CD4-positive, alpha-beta T cell (primary cell): Measurements from ENCODE around the gene LRRC15. TPM values are rescaled to one million over a fixed set of nuclear protein-coding genes. Genes with fewer than 3 reads are reported as not detected.

Experiments
- ATAC-seq: fragments of 200-7000 bp; cut with Tn5 transposase; one replicate; pipeline ENCODE4 v1.10.0; 2022; ENCODE audit warnings: mild to moderate bottlenecking; ENCODE audit not compliant: poor library complexity
- CTCF ChIA-PET: fragments of 350-600 bp; sonication (Branson Sonifier 250); formaldehyde crosslinking; loops from one replicate; lab custom pipeline; 2021; ENCODE audit warnings: antibody characterized with exemption, inconsistent platforms; lab: Charles Lee
- POLR2A ChIA-PET: fragments of 350-600 bp; sonication (Branson Sonifier 250); formaldehyde crosslinking; loops from one replicate; lab custom pipeline; 2021; ENCODE audit warnings: antibody characterized with exemption, inconsistent platforms; lab: Charles Lee
- DNase-seq, 14 experiments: peaks; one replicate each; pipeline ENCODE4 v3.0.0-alpha.2; 2013 to 2020; ENCODE audit warnings: mixed read lengths in 2 of 14
- H3K27ac ChIP-seq, 2 donors: one replicate each; pipeline versions ENCODE4 v1.5.1 to v1.7.0; 2013; ENCODE audit warnings: low read length in 2 of 2, low read depth in 1 of 2, mild to moderate bottlenecking in 1 of 2
- H3K27me3 ChIP-seq, 2 experiments: 1 replicate in 1 of 2; 2 replicates in 1 of 2; pipeline versions ENCODE4 v1.6.1 to v1.7.0; 2013; ENCODE audit warnings: low read length in 2 of 2, control low read depth in 1 of 2, mild to moderate bottlenecking in 1 of 2, moderate library complexity in 1 of 2; ENCODE audit not compliant: insufficient read depth in 2 of 2, control insufficient read depth in 1 of 2
- H3K36me3 ChIP-seq: one replicate; pipeline ENCODE4 v1.6.1; 2013; ENCODE audit warnings: low read length, control low read depth; ENCODE audit not compliant: insufficient read depth
- H3K4me1 ChIP-seq: one replicate; pipeline ENCODE4 v1.6.1; 2013; ENCODE audit warnings: low read length, control low read depth; ENCODE audit not compliant: insufficient read depth
- H3K4me3 ChIP-seq: one replicate; pipeline ENCODE4 v1.5.1; 2013; ENCODE audit warnings: mild to moderate bottlenecking, low read length, moderate library complexity
- H3K9me3 ChIP-seq, 2 experiments: 1 replicate in 1 of 2; 2 replicates in 1 of 2; pipeline versions ENCODE4 v1.6.1 to v1.7.0; 2013; ENCODE audit warnings: low read length in 2 of 2, mild to moderate bottlenecking in 2 of 2, control low read depth in 1 of 2, moderate library complexity in 1 of 2; ENCODE audit not compliant: control insufficient read depth in 1 of 2, insufficient read depth in 1 of 2
- H3K27ac Mint-ChIP-seq: one replicate; pipeline ENCODE4 v1.8.0; 2020; ENCODE audit warnings: mixed read lengths
- H3K27me3 Mint-ChIP-seq: one replicate; pipeline ENCODE4 v1.8.0; 2021; ENCODE audit warnings: mixed read lengths
- H3K36me3 Mint-ChIP-seq: one replicate; pipeline ENCODE4 v1.8.0; 2021; ENCODE audit warnings: low read depth, mixed read lengths
- H3K4me1 Mint-ChIP-seq: one replicate; pipeline ENCODE4 v1.8.0; 2021; ENCODE audit warnings: low read depth, mixed read lengths
- H3K4me3 Mint-ChIP-seq: one replicate; pipeline ENCODE4 v1.8.0; 2020; ENCODE audit warnings: mild to moderate bottlenecking, mixed read lengths
- H3K9me3 Mint-ChIP-seq: one replicate; pipeline ENCODE4 v1.8.0; 2020; ENCODE audit warnings: mixed read lengths
- intact Hi-C, 2 experiments: fragments of 100-400 bp; cut with DNase I in 1 of 2; cut with micrococcal nuclease in 1 of 2; formaldehyde crosslinking; loops; one replicate each; pipeline versions ENCODE4 v1.15.1 to v1.9.0; 2023 to 2025; cut with DNase I, micrococcal nuclease
- total RNA-seq, 174 experiments: library from RNA in 2 of 174; stranded (reverse) in 2 of 174; gene quantifications; one replicate each; pipeline ENCODE4 v1.2.3 and lab custom pipeline; 2021 to 2026
- TF ChIP-seq, protein P1 (sequence below): fragments of 200-600 bp; IDR thresholded peaks from one replicate; pipeline ENCODE4 v1.8.0; 2022; ENCODE audit warnings: antibody characterized with exemption, mild to moderate bottlenecking

Gene LRRC15
- total RNA-seq, 2 experiments from 2014 or later: not detected

- no peak overlapping the region for H3K4me3 Mint-ChIP-seq
- no peak for ATAC-seq
- no peaks in the 10 kb centered on the region for H3K36me3 ChIP-seq
These were observed 17.5 kb downstream of the LRRC15 start for GRCh38 chr3:194351952-194352536.

DNA sequence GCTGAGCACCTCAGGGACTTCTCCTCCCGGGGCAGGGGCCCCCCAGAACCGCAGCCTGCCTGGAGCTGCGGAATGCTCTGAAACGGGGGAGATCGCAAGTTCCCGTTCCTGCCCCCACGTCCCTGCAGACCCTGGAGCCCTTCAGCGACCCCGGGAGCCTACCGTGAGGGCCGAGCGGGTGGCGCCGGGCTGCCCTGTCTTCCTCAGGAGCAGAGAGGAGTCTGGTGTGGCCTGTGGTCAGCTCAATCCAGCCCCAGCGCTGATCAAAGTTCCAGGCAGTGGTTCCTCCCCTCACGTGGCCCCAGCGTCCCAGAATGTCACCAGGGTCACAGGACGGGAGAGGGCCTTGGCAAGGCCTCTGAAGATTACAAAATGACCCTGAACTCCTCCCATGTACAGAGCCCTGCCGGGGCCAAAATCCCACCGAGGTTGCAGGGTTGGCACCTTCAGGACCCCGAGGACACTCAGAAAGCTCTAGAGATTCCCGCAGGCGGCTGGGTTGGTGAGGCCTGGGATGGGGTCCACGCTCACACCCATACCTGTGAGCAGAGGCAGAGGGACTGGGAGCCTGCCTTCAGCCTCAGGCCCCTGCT is 18.4 kb downstream of the LRRC15 start, which contains the start of gene CPN2:
Gene CPN2, minus strand, starts transcription at position 249 of the 593 bp plus-strand sequence. CDS start 8,626 bp downstream, outside the sequence.
- H3K36me3 Mint-ChIP-seq: no peaks in the 10 kb centered on the region
- DNase-seq (no peak), ATAC-seq (no peak)
- no peak within 1 kb of the TSS for H3K27ac ChIP-seq
- no peak within 1 kb of the TSS for H3K4me3 Mint-ChIP-seq
- ChIA-PET CTCF (no interaction called here), POLR2A (no interaction called here)
- H3K9me3 Mint-ChIP-seq: no peaks in the 10 kb centered on the region
- no peaks in the 10 kb centered on the region for H3K4me1 ChIP-seq
- intact Hi-C loops: no loop called here
- H3K27ac Mint-ChIP-seq: no peak within 1 kb of the TSS
- TF ChIP-seq, protein P1, sequence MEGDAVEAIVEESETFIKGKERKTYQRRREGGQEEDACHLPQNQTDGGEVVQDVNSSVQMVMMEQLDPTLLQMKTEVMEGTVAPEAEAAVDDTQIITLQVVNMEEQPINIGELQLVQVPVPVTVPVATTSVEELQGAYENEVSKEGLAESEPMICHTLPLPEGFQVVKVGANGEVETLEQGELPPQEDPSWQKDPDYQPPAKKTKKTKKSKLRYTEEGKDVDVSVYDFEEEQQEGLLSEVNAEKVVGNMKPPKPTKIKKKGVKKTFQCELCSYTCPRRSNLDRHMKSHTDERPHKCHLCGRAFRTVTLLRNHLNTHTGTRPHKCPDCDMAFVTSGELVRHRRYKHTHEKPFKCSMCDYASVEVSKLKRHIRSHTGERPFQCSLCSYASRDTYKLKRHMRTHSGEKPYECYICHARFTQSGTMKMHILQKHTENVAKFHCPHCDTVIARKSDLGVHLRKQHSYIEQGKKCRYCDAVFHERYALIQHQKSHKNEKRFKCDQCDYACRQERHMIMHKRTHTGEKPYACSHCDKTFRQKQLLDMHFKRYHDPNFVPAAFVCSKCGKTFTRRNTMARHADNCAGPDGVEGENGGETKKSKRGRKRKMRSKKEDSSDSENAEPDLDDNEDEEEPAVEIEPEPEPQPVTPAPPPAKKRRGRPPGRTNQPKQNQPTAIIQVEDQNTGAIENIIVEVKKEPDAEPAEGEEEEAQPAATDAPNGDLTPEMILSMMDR: no peak
- H3K27me3 ChIP-seq: no peaks in the 10 kb centered on the region
- H3K36me3 ChIP-seq: no peaks in the 10 kb centered on the region
- H3K4me3 ChIP-seq: no peak within 1 kb of the TSS
- H3K4me1 Mint-ChIP-seq: no peaks in the 10 kb centered on the region
- H3K9me3 ChIP-seq: no peaks in the 10 kb centered on the region
- no peaks in the 10 kb centered on the region for H3K27me3 Mint-ChIP-seq

More at GRCh38 chr3:194351952-194352536, 17.5 kb downstream of the LRRC15 start:
- POLR2A ChIA-PET: no interaction called here
- no peaks in the 10 kb centered on the region for H3K27me3 ChIP-seq
- Mint-ChIP-seq H3K4me1 (no peaks in the 10 kb centered on the region), H3K27ac (no peak overlapping the region), H3K36me3 (no peaks in the 10 kb centered on the region), H3K9me3 (no peaks in the 10 kb centered on the region), H3K27me3 (no peaks in the 10 kb centered on the region)
- TF ChIP-seq, protein P1: no peak
- intact Hi-C loops: no loop called here
- no peak for DNase-seq
- H3K27ac ChIP-seq: no peak overlapping the region
- CTCF ChIA-PET: no interaction called here
- H3K4me3 ChIP-seq: no peak overlapping the region
- no peaks in the 10 kb centered on the region for H3K4me1 ChIP-seq
- no peaks in the 10 kb centered on the region for H3K9me3 ChIP-seq

DNA sequence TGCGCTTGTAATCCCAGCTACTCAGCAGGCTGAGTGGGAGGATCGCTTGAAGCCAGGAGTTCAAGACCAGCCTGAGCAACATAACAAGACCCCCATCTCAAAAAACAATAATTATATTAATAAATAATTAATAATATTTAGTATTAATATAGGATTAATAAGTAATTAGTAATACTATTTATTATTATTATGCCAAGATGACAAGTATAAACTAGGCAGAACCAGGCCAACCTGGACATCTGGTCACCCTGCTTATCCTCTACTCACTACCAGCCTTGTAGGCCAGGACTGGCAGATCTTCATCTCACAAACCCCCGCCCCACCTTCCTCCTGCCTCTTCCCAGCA is 18.8 kb downstream of the LRRC15 start:
- no peak for ATAC-seq
- no peaks in the 10 kb centered on the region for H3K9me3 Mint-ChIP-seq
- ChIA-PET CTCF (no interaction called here), POLR2A (no interaction called here)
- no peak overlapping the region for H3K27ac Mint-ChIP-seq
- H3K9me3 ChIP-seq: no peaks in the 10 kb centered on the region
- no peak overlapping the region for H3K27ac ChIP-seq
- no peaks in the 10 kb centered on the region for H3K27me3 ChIP-seq
- no peaks in the 10 kb centered on the region for H3K27me3 Mint-ChIP-seq
- H3K4me3 Mint-ChIP-seq: no peak overlapping the region
- no peak for DNase-seq
- no peaks in the 10 kb centered on the region for H3K36me3 ChIP-seq
- TF ChIP-seq, protein P1: no peak
- no peaks in the 10 kb centered on the region for H3K4me1 ChIP-seq
- H3K4me3 ChIP-seq: no peak overlapping the region
- no peaks in the 10 kb centered on the region for H3K36me3 Mint-ChIP-seq
- intact Hi-C loops: no loop called here
- H3K4me1 Mint-ChIP-seq: no peaks in the 10 kb centered on the region
